ENCODE measurements around the gene UBAC2. TPM values are rescaled to one million over a fixed set of nuclear protein-coding genes. Genes with fewer than 3 reads are reported as not detected.

Gene UBAC2
- total and polyA plus RNA-seq, 2 of the 8 experiments (the other 6 are each of a cell fraction or from before 2014, with no cell fraction given): 75.9 to 76.9 TPM

- Histone ChIP-seq H2BK12ac (ENCODE audit: low read depth, low read length) (no peak overlapping the region), H3K23me2 (ENCODE audit: low read depth, low read length) (no peaks in the 10 kb centered on the region), H4K5ac (ENCODE audit: insufficient read length, low read depth, low read length) (no peak overlapping the region), H2BK20ac (ENCODE audit: low read length) (no peak overlapping the region), H2BK15ac (ENCODE audit: low read length) (no peak overlapping the region), H2AK5ac (ENCODE audit: low read depth, low read length) (no peak overlapping the region), H3K14ac (ENCODE audit: insufficient read length) (no peak overlapping the region), H3K9ac (replicated peaks in 1 of 4; ENCODE audit: extremely low read depth in 1 of 4, low read depth in 3 of 4, low read length in 3 of 4) (no peak overlapping the region; a peak in 1 of 7 replicates), H3K79me2 (ENCODE audit: control insufficient read depth in 1 of 2, insufficient read depth in 2 of 2, low read length in 2 of 2) (peaks cover 7 to 95% of the 10 kb centered on the region in 2 experiments), H3K4me3 (ENCODE audit: extremely low read depth in 1 of 4, insufficient read depth in 2 of 4, low read depth in 3 of 4, low read length in 4 of 4) (no peak overlapping the region), H3K9me3 (ENCODE audit: insufficient read depth in 2 of 2, low read depth in 1 of 2, low read length in 1 of 2) (no peaks in the 10 kb centered on the region), H3K4ac (replicated peaks; ENCODE audit: insufficient read length, low read depth, low read length) (no peak overlapping the region), H3K79me1 (ENCODE audit: low read depth, low read length) (peaks cover 17% of the 10 kb centered on the region; the same call in 1 of the 2 replicates), H4K91ac (replicated peaks; ENCODE audit: insufficient read length, low read length) (no peak overlapping the region), H3K23ac (ENCODE audit: insufficient read length) (no peak overlapping the region), H4K8ac (ENCODE audit: extremely low read depth, insufficient read depth, low read length) (no peak overlapping the region), H3K36me3 (ENCODE audit: control insufficient read depth in 2 of 4, insufficient read depth in 4 of 4, low read length in 3 of 4) (no peaks in the 10 kb centered on the region), H3K56ac (replicated peaks; ENCODE audit: insufficient read length, low read depth, low read length) (no peak overlapping the region), H2AFZ (ENCODE audit: low read length) (no peak overlapping the region), H3K18ac (ENCODE audit: extremely low read depth, low read length) (no peak overlapping the region), H3K27ac (ENCODE audit: low read depth, low read length) (no peak overlapping the region), H3K27me3 (replicated peaks in 1 of 4; ENCODE audit: control insufficient read depth in 3 of 4, extremely low read depth in 1 of 4, insufficient read depth in 3 of 4, low read length in 3 of 4) (no peaks in the 10 kb centered on the region), H3K4me1 (replicated peaks in 1 of 4; ENCODE audit: control insufficient read depth in 3 of 4, insufficient read depth in 4 of 4, low read length in 3 of 4) (peaks cover 4 to 15% (median 11%) of the 10 kb centered on the region in 4 experiments; a peak in 6 of 7 replicates), H2BK5ac (ENCODE audit: low read depth, low read length) (no peak overlapping the region), H2BK120ac (replicated peaks; ENCODE audit: low read depth, low read length) (no peak overlapping the region), H3K4me2 (ENCODE audit: insufficient read depth in 1 of 2, low read depth in 2 of 2, low read length in 2 of 2) (no peak overlapping the region), H4K20me1 (replicated peaks in 1 of 2; ENCODE audit: control insufficient read depth in 1 of 2, insufficient read depth in 2 of 2, low read length in 2 of 2) (peaks cover 3 to 6% of the 10 kb centered on the region in 2 experiments)
- WGBS, 2 experiments (ENCODE audit: extremely low coverage in 1 of 2, insufficient coverage in 1 of 2, insufficient read length in 1 of 2, insufficient replicate concordance in 2 of 2, low coverage in 1 of 2, low lambda C conversion rate in 2 of 2, missing lambda C conversion rate in 1 of 2): 88% methylated on average over 15 of the region's 15 CpGs; no CpG with 5 or more reads in 1 of the 2 experiments
- ChIA-PET CTCF (ENCODE audit: partially characterized antibody) (interaction anchor here (0.6 to 1.7 kb wide), 4 partner anchors 13 to 41 kb away, joined by 3 to 9 read pairs (median 5); partner anchors contain the start of gene UBAC2), POLR2A (ENCODE audit: partially characterized antibody) (interaction anchor here (1.1 to 2.9 kb wide), 2 partner anchors 10 to 15 kb away, joined by 3 to 17 read pairs; partner anchors contain the start of gene UBAC2)
- DNase-seq (ENCODE audit: low read depth in 1 of 2, low spot score in 2 of 2) (no peak), FAIRE-seq (no peak)
- TF ChIP-seq JUN (IDR thresholded peaks at IDR 0.05; ENCODE audit: low read depth, low read length): no peak
- TF ChIP-seq JUND (IDR thresholded peaks at IDR 0.05; ENCODE audit: low read length): no peak
- no peak for TF ChIP-seq GABPA (IDR thresholded peaks at IDR 0.05; ENCODE audit: borderline replicate concordance, insufficient read depth, low read length)
- no peak for TF ChIP-seq EP300 (IDR thresholded peaks at IDR 0.05; ENCODE audit: borderline replicate concordance in 1 of 2, low read depth in 2 of 2, low read length in 2 of 2)
- TF ChIP-seq, protein P1, sequence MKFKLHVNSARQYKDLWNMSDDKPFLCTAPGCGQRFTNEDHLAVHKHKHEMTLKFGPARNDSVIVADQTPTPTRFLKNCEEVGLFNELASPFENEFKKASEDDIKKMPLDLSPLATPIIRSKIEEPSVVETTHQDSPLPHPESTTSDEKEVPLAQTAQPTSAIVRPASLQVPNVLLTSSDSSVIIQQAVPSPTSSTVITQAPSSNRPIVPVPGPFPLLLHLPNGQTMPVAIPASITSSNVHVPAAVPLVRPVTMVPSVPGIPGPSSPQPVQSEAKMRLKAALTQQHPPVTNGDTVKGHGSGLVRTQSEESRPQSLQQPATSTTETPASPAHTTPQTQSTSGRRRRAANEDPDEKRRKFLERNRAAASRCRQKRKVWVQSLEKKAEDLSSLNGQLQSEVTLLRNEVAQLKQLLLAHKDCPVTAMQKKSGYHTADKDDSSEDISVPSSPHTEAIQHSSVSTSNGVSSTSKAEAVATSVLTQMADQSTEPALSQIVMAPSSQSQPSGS (IDR thresholded peaks at IDR 0.05; ENCODE audit: low read length): no peak
- TF ChIP-seq EGR1 (IDR thresholded peaks at IDR 0.05; ENCODE audit: borderline replicate concordance, low read depth, low read length): no peak
- no peak for TF ChIP-seq RAD21 (IDR thresholded peaks at IDR 0.05 in 1 of 2, conservative IDR thresholded peaks at IDR 0.05 in 1 of 2; ENCODE audit: low read depth in 2 of 2, low read length in 2 of 2)
- no peak for TF ChIP-seq E2F6 (IDR thresholded peaks at IDR 0.05)
These were observed 14.7 kb downstream of the UBAC2 start for GRCh38 chr13:99215184-99215830.
